Fibroblast of skin of scalp (primary cell): Measurements from ENCODE around the gene BRAT1. TPM values are rescaled to one million over a fixed set of nuclear protein-coding genes. Genes with fewer than 3 reads are reported as not detected.
"Not testable (repeated sequence)": the region's sequence is repeated elsewhere in the genome, so short reads cannot be mapped to it uniquely, and the experiment has no call there.

Experiments used
- DNase-seq: peaks from one replicate; pipeline ENCODE4 v3.0.0-alpha.2; 2013
- polyA plus RNA-seq, 2 experiments: library from polyadenylated mRNA; unstranded; fragments of 120-200 nt; gene quantifications; one replicate each; pipeline ENCODE4 v1.2.1, GENCODE V29; 2013; ENCODE audit not compliant: insufficient read length in 2 of 2

BRAT1 gene
- polyA plus RNA-seq (2013, experiment 1 of 2; ENCODE audit: insufficient read length) = 17.2 TPM
- polyA plus RNA-seq (2013, experiment 2 of 2; ENCODE audit: insufficient read length) = 16.8 TPM

DNA sequence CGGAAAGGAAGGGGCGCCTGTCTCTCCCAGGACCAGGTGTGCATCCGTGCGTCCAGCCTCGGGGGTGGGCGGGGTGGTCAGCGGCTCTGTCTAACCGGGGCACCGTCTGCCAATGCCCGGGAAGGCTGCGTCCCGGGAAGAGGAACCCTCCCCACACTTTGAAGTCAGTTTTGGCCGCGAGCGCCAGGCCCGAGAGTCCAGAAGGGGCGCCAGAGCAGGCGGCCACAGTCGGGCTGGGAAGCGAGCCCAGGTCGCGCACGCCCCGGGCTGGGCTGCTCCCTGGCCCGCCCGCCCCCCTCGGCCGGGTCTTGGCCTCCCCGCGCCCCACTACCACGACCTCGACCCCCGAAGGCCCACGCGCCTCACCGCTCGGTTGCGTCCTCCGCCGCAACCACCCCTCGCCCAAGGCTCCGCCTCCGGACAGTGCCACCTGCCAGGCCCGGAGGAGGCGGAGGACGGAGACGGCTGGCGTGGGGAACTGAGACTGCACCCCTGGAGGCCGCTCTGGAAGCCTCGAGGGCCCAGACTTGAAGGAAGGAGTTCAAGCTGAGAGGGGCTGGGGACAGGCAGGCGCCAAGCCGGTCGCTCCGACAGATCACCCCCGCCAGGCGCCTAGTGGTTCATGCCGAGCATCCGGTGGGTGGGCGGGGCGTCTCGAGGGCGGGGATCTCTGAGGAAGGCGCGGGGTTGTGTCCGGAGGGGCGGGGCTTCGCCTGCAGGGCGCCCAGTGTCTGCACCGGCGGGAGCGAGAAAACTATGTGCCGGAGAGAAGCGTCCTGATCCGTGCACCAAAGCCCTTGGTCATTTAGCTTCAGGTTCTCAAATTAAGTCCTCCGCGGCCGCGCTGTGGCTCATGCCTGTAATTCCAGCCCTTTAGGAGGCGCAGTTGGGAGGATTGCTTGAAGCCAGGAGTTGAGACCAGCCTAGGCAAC, at the start of gene BRAT1:
Gene BRAT1, minus strand, starts transcription at position 404 of the 932 bp plus-strand sequence. CDS start 1,093 bp downstream, outside the sequence.
- DNase-seq = peak; percentile 93

DNA sequence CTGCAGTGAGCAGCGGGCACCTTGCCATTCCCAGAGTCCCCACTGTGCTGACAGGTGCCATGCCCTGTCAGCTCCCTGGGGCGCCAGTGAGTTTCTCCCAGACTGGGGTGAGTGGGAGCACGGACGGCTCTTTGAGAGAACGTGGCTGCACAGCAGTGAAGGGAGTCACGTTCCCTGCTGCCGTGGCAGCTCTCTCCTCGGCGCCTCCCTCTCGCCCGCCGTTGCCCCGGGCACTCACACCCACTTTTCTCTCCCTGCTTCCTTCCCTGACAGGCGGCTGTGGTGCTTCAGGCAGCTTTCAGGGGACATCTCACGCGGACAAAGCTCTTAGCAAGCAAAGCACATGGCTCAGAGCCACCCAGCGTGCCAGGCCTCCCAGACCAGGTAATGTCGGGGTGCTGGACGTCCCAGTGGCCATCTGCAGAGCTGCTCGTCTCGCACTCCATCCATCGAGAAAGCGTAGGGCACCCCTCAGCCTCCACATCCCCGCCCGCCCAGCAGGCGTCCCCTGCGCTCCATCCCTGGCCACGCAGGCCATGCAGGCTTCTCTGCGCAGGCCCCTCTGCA, 49.4 kb upstream of the BRAT1 start:
- no peak for DNase-seq

DNA sequence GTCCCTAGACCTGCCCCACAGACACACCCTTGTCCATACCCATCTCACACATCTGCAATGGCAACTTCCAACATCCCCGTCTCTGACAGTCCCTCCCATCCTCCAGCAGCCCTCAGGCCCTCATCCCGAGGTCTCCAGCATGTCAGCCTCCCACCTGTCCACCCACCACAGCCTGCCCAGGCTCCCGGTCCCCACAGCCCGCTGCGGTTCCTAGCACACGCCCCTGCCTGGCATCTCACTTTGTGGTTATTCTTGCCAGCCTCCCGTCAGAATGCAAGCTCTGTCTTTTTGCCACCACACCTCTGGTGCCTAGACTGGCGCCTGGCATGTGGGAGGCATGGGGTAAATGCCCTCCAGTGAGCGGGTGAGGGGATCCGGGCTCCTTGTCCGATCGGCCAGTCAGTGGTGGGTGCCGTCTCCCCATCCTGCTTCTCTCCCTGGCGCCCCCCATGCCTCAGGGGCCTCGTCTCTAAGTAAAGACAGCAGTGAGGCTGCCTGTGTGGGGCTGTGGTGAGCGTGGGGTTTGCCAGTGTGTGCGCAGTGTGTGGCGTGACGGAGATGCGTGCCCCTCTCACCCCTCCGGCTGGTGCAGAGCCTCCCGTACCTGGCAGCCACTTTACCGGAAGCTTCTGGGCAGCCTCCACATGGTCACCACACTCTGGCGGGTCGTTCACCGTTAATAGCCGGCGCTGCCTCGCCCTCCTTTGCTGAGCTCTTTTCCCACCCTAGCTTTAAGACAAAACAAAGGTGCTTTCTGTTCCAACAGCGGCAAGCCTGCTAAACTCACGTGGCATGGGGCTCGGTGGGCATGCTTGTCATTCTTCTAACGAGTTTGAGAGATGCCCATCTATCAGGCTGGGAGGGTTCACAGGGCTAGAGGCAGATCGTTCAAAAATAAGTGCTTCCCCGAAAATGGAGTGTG, 48.0 kb upstream of the BRAT1 start:
- DNase-seq = no peak

DNA sequence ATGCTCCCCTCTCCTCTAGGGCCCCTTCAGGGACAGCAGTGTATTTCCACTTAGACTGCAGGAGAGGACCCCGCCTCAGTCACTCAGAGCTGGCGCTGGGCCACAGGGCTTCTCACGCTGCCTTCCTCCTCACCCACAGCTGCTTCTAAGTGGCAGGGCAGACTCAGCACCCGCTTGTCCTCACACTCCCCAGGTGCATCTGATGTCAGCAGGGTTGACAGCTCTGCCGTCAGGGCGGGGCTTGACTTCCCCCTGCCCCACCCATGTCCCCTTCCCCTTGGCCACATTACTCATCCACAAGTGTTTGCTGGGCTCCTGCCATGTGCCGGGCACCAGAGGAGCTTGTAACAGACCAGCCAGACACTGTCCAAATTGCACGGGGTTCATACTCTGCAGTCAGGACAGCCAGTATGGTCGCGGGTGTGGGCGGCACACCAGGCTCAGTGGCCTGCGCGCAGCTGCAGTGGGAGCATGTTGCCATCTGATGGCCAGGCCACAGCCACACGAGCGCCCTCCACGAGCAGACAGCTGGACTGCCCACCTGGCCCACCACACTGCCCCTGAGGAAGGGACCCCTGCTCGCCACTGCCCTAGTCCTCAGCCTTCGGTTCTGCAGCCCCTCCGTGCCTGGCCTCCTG, 47.2 kb upstream of the BRAT1 start:
- no peak for DNase-seq

GRCh38 chr7:2601907-2602306, 46.6 kb upstream of the BRAT1 start:
- DNase-seq = no peak

DNA sequence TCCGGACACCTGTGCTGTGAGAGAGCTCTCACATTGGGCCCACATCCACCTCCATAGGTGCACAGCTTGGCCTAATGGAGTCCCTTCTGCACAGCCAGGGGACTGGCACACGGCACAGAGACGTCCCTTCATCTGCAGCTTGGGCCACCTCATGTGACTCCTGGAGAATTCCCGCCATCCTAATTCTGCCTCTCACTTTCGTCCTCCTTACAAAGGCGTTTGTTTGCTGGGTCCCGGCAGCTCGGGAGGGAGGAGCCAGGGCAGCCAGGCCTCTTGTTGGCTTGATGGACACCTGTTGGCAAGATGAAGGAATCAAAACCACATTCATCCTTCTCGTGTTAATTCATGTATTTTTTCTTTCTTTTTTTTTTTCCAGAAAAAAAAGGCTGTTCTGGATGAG, 45.7 kb upstream of the BRAT1 start:
- DNase-seq = no peak

- DNase-seq = no peak
Measured at GRCh38 chr7:2598154-2598823, 43.0 kb upstream of the BRAT1 start.

DNA sequence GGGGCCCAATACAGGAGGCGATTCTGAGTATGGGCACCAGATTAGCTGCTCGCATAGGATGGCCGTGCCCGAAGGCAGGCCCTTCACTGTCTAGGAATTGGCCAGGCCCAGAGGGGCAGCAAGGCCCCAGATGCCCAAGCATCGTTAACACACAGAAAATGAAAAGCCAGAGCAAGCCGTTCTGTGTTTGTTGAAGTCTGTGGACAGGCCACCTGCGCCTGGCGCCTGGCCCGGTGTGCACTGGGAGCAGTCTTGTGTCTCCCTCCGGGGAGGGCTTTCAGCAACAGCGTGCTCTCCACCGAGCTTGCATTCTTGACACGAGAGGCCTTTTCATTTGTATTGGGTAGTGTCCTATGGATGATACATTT, 41.9 kb upstream of the BRAT1 start:
- DNase-seq = no peak

- DNase-seq = no peak
Measured at GRCh38 chr7:2596464-2597272, 41.3 kb upstream of the BRAT1 start.

DNA sequence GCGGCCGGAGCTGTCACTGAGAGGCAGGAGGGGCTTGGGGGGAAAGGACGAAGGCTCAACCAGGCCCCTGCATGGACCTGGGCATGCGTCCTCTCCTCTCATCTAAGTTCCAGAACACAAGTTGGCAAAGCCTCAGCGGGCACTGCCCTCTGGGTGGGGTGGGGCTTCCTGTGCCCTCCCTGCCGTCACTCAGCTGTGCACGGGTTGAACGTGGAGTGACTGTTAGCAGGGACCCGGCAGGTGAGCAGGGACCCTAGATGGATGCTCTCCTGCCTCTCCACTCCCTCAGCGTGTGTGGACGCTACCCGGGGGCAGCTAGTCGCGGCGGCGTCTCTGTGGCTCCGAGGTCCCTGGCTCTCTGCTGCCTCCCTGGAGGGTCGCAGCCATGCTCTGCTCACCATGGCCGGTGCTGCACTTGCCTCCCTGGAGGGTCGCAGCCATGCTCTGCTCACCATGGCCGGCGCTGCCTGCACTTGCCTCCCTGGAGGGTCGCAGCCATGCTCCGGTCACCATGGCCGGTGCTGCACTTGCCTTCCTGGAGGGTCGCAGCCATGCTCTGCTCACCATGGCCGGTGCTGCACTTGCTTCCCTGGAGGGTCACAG, 40.0 kb upstream of the BRAT1 start:
- DNase-seq = no peak

DNA sequence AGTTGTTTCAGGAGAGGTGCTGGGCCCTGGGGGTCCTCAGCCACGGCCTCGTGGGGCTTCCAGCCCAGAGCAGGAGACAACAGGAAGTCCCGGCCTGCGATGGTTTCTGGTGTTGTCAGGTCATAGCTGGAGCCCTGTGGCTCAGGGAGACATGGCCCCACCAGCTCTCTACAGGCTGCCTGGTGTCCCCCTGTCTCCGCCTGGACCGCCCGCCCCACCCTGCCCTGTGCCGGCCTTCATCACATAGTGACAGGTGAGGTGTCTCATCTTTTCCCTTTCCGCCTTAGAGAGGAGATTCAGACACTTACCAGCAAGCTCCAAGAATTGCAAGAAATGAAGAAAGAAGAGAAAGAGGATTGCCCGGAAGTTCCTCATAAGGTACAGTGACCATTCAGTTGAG, 39.3 kb upstream of the BRAT1 start:
- DNase-seq = no peak

- DNase-seq = no peak
Measured at GRCh38 chr7:2593036-2593727, 37.9 kb upstream of the BRAT1 start.

GRCh38 chr7:2592375-2592865, 37.1 kb upstream of the BRAT1 start:
- DNase-seq = no peak

- DNase-seq = not testable (repeated sequence)
Measured at GRCh38 chr7:2589941-2590340, 34.6 kb upstream of the BRAT1 start.

DNA sequence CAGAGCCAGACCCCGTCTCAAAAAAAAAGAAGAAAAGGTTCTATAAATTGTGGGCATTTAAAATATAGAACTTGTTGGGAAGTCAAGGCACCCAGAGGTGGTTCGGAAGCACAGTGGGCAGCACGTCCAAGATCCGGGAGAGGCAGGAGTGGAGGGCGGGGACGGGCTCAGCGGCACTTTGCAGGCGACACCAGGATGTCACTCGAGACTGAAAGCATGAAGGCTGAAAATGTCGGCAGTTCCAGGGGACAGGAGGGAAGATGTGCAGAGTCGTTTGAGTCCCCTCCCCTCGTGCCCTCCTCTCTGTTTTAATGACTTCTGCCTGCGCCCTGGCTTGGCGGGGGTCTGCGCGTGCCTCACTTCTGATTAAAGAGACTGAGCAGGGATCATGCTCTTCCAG, 34.0 kb upstream of the BRAT1 start:
- no peak for DNase-seq

DNA sequence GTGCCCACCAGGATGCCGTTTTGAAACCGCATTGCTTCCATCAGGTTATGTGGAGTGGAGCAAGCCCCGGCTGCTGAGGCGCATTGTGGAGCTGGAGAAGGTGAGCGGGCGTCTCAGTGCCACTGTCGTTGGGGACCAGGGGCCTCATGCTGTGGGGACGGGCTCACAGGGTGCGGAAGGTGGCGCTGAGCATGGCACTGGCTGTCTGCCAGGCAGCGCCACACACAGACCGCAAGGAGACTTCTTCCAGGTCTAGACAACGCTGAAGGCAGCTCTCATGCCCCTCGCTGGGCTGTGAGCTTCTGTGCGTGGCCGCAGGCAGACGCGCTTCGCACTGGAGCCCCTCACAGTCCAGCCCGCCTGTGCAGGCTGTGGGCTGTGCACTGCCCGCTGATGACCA, 32.5 kb upstream of the BRAT1 start:
- DNase-seq = no peak

DNA sequence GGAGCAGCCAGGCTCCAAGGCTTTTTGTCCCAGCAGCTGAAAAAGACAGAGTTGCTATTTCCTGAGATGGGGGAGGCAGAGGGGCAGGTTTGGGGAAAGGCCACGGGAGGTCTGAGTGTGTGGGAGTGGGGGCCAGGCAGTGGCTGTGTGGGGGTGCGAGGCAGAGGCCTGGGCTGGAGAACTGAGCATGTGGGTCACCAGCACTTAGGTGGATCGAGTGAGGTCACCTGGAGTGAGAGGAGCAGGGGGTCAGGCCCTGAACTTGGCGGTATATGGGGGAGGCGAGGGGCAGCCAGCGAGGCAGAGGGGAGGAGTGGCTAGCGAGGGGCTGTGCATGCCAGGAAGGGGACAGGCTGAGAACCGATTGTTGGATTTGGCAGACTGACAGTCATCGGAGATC, 31.8 kb upstream of the BRAT1 start:
- no peak for DNase-seq

DNA sequence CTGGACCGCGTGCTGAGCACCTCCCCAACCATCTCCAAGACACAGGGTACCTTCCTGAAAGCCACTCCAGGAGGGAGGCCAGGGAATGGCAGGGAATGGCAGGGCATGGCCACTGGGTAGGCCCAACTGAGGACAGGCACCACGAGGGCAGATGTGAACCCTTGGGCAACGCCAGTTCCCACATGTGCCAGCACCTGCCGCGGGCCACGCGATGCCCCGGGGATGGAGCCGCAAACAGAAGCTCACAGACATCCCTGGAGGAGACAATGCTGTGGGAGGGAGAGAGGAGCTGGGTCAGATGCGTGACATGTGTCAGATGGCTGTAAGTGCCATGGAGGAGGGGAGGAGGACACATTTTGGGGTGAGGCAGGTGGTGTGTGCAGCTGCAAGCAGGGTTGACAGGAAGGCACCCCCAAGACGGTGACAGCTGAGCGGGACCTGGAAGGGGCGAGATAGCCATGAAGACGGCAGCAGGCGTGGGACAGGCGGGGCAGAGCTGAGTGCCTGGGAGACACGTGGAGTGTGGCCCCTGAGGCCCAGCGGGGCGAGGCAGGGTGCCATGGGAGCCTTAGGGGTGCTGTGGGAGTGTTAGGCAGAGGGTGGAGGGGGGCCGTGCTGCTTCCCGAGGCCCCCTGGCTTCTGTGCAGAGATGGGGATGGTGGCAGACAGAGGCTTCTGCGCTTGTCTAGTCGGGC, 31.1 kb upstream of the BRAT1 start:
- no peak for DNase-seq

DNA sequence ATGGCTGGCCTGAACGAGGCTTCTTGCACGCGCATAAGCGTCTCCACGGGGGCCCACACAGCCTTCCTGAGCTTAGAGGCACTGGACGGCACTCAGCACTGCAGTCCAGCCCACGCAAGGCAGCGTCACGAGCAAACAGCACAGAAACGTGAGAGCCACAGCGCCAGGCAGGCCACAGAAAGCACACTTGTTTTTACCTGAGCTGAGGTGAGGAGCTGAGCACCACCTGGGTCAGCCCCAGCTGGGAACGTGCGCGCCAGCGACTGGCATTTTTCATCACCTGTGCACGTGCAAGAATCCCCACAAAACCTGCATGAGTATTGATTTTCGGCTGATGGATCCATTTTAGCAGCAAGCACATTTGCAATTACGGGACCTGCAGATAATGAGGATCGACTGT, 30.1 kb upstream of the BRAT1 start:
- no peak for DNase-seq
